Activated CD4-positive, alpha-beta T cell treated with anti-CD3 and anti-CD28 coated beads, Interleukin-10, Interleukin-2, amounts not matched to agents 100 ng/mL and 50 ng/mL, durations not matched to agents 16 hours and 8 hours (primary cell): ENCODE data around the gene SOS1.
"Not testable (repeated sequence)": the region's sequence is repeated elsewhere in the genome, so short reads cannot be mapped to it uniquely, and the experiment has no call there.

ENCODE experiments used
- DNase-seq: peaks from one replicate; pipeline ENCODE4 v3.0.0-alpha.2; 2020

SOS1 gene

DNA sequence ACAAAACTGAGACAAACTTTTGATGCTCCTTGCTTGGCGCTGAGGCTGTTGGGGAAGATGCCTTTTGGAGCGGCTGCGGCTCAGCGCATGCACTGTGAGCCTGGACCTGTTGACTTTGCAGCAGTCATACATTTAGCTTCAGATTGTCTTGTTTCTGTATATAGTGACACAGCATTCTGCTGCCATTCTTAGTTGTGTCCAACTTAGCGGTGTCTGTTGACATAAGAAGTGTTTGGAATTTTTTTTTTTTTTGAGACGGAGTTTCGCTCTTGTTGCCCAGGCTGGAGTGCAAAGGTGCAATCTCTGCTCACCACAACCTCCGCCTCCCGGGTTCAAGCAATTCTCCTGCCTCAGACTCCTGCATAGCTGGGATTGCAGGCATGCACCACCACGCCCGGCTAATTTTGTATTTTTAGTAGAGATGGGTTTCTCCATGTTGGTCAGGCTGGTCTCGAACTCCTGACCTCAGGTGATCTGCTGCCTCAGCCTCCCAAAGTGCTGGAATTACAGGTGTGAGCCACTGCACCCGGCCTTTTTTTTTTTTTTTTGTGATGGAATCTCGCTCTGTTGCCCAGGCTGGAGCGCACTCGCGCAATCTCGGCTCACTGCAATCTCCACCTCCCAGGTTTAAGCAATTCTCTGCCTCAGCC, 17.5 kb upstream of the SOS1 start:
- DNase-seq, result not testable (repeated sequence)

DNA sequence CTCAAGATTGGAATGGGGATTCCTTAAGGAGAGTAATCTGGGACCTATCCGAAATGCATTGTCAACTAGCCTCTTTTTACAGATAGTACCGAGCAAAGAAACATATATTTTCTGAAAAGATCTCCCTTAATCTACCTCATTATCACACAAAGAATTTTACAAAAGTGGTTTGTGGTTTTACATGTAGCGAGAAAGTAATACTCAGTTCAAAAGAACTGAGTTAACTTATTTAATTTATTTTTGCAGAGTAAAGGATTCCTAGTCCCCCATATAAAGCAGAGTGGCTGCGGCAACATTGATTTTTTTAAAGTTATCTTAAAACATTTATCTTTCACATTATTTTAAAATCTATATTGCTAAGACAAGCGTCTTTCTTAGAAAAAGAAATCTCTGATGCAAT, 15.9 kb upstream of the SOS1 start:
- peak; percentile 47 for DNase-seq

DNA sequence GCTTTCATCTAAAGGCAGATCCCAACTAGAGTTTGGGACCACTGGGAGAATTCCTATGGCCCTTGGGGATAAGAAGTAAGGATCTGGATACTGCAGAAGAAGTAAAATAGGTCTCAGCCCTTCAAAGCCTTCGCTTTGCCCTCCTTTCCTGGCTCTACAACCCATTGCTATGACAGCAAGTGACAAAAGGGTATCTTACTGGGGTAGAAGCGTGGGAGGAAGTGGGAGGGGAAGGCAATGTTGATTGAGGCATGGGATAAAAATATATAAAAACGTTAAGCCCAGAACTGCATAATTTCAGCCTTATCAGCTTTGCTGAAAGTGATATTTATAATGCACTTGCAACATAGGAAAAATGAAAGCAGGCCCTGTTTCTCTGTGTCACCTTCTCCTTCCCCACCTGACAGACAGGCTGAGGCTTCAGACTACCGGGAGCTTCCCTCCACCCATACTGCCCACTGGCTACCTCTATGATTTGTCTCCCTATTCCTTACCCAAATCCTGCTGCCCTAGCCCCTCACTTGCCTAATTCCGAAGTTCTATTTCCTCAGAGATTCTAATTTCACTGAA, 14.9 kb upstream of the SOS1 start:
- no peak for DNase-seq

DNA sequence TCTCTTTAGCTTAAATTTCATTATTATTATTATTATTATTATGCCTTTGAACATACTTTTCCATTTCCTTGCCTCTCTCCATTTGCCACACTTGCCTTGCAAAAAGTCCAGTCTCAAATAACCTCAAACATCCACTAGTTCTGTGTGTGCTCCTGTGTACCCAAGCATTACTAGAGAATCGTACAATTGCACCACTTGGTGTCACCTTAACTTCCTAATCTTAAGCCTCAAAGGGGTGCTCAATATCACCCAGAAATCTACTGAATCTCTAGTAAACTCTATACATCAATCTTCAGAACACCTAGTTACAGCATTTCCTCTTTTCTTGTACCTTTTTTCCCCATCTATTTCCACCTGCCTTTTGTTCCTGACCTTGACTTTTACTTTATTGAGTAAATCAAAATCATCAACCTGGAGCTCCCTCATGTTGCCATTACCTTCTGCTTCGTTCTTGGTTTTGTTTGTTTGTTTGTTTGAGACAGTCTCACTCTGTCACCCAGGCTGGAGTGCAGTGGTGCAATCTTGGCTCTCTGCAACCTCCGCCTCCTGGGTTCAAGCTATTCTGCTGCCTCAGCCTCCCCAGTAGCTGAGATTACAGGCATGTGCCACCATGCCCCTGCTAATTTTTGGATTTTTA, 12.5 kb upstream of the SOS1 start:
- no peak for DNase-seq

DNA sequence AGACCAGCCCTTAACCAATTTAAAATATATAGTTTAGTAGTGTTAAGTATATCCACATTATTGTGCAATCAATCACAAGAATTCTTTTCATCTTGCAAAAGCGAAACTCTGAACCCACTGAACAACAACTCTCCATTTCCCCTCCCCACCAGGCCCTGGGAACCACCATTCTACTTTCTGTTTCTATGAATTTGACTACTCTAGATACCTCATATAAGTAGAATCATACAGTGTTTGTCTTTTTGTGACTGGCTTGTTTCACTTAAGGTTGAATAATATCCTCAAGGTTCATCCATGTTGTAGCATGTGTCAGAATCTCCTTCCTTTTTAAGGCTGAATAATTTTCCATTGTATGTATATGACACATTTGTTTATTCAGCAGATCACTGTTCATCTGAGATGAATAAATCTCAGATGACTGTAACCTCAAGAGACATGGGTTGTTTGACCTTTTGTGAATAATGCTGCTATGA, 8.1 kb upstream of the SOS1 start:
- DNase-seq, result peak; percentile 95

DNA sequence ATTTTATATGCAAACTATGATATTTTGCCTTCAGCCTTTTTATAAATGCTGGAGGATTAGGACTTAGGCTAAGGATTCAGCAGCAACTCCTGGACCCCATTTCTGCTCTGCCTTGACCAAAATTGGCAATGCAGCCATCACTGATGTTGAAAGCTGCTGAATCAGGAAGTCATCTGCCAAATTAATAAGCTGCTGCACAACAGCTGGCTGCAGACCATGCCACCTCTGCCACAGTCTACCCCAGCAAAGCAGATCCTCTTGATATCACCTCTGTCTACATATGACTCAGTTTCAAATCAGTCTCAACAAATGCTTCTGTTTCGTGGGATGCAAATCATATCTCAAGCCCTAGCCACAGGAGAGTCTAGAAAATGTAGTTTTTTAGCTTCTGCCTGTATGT, 7.1 kb upstream of the SOS1 start:
- peak; percentile 95 for DNase-seq

DNA sequence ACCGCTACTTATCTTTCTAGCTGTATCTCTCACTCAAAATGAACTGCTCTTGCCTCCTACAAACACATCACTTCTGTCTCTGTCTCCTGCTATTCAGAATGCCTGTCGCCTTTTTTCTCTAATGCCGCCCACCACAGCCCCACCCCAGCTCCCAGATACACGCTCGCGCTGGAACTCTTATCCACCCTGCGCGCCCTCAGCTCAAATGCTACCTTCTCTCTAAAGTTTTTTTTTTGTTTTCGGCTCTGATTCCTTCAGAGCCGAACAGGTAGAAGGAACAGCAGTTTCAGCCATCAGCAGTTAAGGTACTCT, 3.9 kb upstream of the SOS1 start:
- no peak for DNase-seq

DNA sequence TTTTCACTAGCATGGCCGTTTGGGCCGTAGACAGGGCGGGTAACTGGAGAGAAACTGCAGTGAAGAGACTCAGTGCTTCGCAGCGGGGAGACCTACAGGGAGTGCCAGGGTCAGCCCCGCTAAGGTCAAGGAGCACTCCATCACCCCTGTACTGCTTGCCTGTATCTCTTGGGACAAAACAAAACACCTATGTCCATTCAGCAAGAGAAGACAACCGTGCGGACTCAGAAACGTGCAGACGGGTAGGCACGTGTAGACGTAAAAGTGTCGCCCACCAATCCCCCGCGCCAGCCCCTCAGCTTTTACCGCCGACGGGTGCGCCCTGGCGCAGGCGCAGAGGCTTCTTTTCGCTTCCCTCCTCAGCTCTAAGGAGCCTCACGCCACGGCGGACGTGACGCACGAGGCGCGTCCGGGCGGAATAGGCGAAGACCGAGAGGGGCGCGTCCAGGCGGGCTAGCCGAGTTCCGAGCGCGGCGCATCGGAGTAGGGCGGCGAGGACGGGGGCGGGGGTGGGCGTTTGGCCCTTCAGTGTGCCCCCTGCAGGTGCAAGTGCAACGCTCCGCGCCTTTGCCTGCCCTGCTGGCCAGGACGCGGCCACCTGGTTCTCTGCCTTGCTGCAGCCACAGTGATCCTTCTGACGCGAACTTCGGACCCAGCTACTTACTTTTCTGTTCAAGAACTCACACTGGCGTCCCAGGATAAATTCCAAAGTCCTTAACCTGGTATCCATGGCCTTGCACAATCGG, 3.3 kb upstream of the SOS1 start:
- peak; percentile 98 for DNase-seq

DNA sequence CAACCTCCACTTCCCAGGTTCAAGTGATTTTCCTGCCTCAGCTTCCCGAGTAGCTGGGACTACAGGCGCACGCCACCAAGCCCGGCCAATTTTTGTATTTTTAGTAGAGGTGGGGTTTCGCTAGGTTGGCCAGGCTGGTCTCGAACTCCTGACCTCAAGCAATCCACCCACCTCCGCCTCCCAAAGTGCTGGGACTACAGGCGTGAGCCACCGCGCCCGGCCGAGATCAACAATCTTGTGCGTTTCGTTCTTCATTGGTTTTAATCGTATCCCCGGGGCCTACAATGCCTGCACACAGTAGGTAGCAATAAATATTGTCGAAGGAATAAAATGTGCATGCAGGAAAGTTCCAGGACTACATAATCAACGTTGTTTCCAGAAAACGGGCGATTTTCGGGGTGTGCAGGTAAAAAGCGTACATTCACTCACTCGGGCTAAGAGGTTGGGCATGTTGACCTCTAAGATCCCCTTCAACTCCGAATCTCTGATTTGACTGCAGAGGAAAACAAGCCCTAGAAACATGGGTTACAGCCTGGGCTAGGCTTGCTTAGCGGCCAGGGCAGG, 2.7 kb upstream of the SOS1 start:
- no peak for DNase-seq

DNA sequence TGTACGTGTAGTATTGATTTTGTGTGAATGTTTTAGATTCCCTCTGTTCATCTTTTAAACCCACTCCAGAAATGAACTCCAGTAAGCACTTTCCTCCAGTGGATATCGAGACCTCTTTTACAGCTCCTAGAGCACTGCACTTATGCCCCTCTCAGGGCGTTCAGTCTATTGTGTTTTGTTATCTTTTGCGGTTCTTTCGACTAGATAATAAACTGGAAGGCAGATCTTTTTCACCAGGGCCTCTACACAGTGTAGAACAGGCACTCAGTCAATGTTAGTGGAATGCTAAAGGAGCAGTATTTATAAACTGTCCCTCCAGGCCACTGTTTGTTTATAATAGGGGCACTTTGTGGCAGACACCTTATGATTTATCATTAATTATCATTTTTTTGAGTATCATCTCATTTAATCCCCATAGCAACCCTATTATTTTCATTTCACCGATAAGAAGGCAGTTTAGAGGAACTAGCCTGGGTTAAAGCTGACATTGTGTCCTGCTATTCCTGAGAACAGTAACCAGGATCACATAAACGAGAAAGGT, 742 bp upstream of the SOS1 start:
- no peak for DNase-seq

- no peak for DNase-seq
These were observed 405 bp downstream of the SOS1 start for GRCh38 chr2:39120521-39120770.

DNA sequence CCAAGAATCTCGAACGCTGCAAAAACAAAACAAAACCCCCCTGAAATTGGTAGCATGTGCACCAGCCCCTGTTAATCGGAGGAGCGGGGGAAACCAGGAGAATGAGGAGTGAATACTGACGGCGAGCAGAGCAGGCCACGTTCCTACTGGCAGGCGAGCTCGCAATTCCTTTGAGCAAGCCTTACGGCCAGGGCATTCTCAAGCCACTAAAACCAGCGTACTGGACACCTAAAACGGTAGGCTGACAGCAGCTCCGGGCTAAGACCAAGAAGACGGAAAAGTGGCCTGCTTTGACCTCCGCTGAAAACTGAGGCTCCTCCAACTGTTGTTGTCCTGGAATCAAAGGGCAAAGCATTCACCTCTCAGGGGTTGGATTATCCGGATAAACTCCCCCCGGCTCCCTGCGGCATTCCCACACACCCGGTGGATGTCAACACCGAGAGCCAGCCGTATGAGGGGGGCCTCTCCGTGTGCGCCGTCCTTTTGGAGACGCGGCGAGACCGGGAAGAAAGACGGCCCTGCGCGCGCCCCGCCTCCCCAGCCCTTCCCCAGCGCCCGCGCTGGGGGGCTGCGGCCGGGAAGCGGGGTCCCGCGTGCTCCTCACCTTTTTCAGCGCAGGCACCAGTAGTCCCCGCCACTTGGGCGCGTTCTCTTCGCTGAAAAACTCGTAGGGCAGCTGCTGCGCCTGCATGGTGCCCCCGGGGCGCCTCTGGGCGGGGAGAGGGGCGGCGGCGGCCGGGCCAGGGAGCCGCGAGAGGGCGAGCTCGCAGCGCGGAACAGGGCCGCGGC, 925 bp downstream of the SOS1 start:
- DNase-seq, result peak; percentile 68

DNA sequence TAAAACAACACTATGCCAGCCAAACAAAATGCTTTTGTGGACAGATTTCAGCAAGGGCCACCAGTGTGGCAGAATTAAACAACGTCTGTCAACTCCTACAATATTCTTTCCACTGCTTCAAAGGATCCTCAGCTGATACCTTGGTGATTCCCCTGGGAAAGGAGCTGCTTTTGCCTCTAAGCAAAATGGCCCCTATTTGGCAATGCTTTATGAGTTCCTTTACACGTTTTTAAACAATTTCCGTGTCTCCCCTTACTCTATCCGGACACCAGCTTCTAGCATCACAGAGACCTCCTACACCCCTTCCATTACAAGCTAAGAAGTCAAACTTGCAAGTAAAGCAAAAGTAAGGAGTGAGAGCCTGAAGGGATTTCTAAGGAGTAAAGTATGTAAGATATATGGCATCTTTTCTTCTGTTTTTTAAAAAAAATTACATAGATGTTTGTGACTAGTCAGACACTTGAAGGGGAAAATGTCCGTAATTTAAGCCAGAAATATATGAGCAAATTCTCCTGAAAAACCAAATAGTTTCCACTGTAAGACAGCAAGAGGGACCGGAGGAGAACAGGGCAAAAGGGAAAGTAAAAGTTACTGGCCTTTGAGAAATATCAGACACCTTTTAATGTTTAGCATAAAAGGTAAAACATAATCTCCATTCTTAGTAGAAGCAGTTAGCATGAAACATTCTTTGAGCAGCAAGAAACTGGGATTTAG, 1.9 kb downstream of the SOS1 start:
- no peak for DNase-seq

- no peak for DNase-seq
These were observed 5.3 kb downstream of the SOS1 start for GRCh38 chr2:39115556-39115955.

DNA sequence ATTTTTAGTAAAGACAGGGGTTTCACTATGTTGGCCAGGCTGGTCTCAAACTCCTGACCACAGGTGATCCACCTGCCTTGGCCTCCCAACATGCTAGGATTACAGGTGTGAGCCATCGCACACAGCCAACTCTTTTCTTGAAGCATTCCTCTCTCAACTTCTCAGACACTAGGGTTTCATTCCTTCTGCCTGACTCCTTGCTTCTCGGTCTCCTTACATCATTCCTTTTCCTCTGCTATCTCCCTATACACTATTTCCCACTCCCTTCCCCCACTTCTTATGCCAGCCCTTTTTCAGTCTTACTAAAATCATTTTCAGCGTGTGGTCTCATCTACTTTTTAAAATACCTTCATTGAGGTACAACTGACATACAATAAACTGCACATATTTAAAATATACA, 6.1 kb downstream of the SOS1 start:
- no peak for DNase-seq

GRCh38 chr2:39109537-39109936, 11.3 kb downstream of the SOS1 start:
- DNase-seq, result no peak

- no peak for DNase-seq
These were observed 12.5 kb downstream of the SOS1 start for GRCh38 chr2:39108377-39108776.

DNA sequence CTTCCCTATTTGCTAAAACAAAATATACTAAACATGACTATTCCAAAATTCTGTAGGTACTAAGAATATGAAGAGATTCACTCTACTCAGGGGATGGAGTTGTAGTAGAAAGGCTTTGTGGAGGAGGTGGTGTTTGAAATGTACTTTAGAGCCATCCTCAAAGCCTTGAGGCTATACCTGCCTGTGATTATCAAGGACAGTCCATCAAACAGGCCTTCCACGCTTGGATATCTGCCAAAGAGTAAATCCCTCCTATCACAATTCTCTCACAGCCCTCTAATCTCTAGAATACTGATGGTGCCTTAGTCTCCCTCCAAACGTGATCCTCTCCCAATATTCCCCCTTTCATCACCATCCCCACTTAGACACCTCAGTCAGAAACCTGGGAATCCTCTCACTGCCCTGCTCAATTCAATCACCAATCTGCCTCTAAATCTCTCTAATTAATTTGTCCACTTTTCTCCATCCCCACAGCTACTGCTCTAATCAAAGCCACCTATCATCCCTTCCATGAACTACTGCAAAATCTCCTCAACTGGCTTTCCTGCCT, 13.1 kb downstream of the SOS1 start:
- no peak for DNase-seq

GRCh38 chr2:39107156-39107555, 13.7 kb downstream of the SOS1 start:
- DNase-seq, result no peak

DNA sequence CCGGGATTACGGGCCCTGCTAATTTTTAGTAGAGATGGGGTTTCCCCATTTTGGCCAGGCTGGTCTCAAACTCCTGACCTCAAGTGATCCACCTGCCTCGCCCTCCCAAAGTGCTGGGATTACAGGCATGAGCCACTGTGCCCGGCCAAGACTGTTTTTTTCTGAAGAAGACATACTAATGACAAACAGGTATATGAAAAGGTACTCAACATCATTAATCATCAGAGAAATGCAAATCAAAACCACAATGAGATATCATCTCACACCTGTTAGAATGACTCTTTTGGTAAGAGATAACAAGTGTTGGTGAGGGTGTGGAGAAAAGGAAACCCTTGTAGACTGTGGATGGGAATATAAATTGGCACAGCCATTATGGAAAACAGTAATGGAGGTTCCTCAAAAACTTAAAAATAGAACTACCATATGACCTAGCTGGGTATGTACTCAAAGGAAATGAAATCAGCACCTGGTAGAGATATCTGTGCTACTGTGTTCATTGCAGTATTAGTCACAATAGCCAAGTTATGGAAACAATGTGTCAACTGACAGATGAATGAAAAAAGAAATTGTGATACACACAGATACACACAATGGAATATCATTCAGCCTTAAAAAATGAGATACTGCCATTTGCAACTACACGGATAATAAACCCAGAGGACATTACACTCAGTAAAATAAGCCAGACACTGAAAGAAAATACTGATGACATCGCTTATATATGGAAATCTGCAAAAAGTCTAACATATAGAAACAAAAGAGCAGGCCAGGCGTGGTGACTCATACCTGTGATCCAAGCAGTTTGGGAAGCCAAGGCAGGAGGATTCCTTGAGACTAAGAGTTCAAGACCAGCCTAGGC, 20.8 kb downstream of the SOS1 start:
- peak; percentile 75 for DNase-seq

- no peak for DNase-seq
These were observed 21.5 kb downstream of the SOS1 start for GRCh38 chr2:39099310-39099869.
